HG03521 (cell line): ENCODE results near the gene ANKRD39.
"Not testable (repeated sequence)": the region's sequence is repeated elsewhere in the genome, so short reads cannot be mapped to it uniquely, and the experiment has no call there.

Experiments used
- ATAC-seq: cut with Tn5 transposase; IDR thresholded peaks from one replicate; pipeline ENCODE4 v1.9.1; 2021; ENCODE audit warnings: mild to moderate bottlenecking, moderate library complexity; ENCODE audit not compliant: unreplicated experiment

ANKRD39 gene

GRCh38 chr2:96810783-96811192 is 47.0 kb downstream of the ANKRD39 start:
- no peak for ATAC-seq

DNA sequence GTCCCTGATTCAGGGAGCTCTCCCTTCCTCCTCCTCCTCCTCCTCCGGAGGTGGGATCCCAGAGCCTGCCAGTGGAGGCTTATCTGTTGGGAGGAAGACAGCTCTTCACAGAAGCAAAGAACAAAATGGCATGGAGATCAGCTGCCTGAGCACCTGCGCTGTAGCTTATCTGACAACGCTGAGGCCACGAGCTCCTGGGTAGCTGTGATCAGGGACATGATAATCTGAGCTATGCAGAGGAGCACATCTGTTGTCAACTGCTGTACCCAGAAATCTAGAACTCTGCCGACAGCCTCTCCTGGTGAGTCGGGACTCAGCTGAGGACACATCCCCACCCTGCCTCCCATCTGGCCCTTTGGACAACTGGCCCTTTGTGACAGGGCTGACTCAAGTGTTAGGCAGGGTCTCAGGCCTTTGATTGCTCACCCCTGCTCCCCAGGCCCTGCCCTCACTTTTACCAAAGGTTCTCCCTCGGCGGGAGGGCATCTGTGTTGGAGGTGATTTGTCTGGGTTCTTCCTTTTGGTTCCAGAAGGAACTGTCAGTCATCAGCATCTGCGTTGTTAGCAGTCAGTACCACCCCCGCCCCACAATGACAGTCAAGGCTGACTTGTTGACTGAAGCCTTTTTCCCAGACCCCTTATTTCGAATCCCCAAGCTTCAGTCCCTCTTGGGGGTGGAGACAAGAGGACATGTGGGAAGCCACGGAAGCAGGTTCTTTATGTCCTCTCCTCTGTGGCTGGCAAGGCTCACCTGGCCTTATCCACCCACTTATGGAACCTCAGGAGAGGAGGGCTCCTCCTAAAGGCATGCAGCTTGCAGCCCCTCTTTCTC is 47.6 kb downstream of the ANKRD39 start:
- no peak for ATAC-seq

- no peak for ATAC-seq
Observed at GRCh38 chr2:96809216-96809882, 48.5 kb downstream of the ANKRD39 start.

GRCh38 chr2:96808176-96808837 is 49.5 kb downstream of the ANKRD39 start:
- no peak for ATAC-seq

DNA sequence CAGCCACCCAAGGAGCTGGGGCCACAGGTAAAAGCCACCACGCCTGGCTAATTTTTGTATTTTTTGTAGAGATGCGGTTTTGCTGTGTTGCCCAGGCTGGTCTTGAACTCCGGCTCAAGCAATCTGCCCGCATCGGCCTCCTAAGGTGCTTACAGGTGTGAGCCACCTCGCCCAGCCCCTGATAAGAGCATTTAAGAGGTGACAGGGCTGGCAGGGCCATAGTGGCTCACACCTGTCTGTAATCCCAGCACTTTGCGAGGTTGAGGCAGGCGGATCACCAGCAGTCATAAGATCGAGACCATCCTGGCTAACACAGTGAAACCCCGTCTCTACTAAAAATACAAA is 50.7 kb downstream of the ANKRD39 start:
- no peak for ATAC-seq

DNA sequence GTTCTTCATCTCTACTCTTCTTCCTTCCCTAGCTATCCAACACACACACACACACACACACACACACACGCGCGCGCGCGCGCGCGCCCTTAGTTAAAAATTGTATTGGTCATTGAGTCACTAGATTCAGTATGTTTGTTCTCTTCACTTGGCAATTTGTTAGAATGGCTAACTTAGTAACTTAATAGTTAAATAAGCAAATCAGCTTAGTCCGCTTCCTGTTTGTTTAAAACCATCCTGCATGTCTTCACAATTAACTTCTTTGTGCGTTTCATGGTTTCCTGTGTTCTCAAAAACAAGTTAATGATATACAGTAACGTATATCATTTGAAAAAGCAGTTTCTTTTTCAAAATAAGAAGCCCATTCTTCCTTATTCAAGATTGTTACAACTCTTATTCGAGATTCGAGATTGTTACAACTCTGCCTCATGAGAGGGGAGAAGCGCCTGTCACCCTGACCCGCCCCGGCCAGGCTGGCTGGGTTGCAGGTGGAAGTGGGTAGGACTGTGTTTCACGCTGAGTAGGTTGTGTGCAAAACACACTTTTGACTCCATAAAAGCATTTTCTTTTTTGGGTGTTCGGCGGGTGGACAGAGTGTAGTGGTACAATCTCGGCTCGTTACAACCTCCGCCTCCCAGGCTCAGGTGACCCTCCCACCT is 51.2 kb downstream of the ANKRD39 start:
- ATAC-seq = no peak

GRCh38 chr2:96805946-96806345 is 51.9 kb downstream of the ANKRD39 start:
- not testable (repeated sequence) for ATAC-seq

DNA sequence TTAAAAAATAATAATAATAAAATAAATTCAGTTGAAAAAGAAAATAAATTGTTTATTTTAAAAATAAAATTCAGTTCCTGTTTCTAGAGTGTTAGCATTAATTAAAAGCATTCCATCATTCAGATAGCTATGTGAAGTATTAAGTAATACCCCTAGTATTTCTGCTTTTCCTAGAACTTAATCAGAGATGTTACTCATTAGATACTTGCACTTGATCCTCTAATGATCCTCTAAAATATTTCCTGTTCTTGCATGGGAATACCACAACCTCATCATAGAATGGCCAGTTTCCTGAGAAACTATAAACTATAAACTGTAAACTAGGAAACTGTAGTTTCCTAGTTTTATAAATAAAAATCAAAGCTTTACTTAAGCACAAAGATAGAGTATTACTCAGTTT is 52.8 kb downstream of the ANKRD39 start:
- no peak for ATAC-seq

GRCh38 chr2:96802721-96803120 is 55.1 kb downstream of the ANKRD39 start:
- ATAC-seq = no peak

DNA sequence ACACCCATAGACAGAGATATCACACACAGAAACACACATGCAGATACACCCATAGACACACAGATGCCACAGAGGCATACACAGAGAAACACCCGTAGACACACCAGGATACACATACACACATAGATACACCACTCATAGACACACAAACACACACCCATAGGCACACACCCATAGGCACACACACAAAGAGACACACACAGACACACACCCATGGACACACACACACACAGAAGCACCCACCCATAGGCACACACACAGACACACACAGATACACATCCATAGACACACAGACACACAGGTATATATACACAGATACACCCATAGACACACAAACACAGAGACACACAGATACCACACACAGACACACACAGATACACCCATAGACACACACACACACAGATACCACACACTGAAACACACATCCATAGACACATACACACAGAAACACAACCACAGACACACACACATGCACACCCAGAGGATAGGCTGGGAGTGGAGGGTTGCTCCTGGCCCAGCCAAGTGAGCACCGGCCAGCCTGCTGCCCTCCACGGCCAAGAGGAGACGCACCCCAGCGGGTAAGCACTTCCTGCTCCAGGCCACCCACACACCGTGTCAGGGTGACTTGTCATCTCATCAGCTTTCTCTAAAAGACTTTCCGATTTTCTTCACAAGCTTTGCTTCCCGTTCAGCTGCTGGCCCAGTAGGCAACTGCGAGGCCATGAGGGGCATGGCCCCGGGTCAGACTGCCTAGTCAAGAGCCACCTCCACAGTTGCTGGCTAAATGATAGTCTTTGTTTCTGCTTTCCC is 55.8 kb downstream of the ANKRD39 start:
- ATAC-seq = no peak

DNA sequence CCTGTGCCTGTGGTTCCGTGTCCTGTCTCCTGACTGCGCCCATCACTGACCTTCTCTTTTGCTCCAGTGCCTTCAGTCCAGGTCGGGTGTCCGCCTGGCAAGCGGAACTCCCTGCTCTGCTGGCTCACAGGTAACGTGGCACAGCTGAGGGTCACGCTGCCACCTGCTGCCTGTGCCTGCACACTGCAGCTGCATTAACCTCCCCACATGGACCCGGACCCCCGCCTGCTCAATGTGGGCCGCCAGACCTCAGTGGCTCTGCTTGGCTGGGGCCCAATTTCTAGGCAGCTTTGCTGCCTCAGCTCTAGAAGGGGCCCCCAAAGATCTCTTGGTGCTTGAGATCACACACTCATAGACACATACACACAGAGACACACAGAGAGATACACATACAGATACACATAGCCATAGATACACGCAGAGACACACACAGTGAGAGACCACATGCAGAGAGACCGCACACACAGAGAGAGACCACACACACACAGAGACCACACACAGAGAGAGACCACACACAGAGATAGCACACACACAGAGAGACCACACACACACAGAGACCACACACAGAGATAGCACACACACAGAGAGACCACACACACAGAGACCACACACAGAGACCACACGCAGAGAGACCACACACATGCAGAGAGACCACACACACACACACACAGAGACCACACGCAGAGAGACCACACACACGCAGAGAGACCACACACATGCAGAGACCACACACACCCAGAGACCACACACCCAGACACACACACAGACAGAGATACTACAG is 56.6 kb downstream of the ANKRD39 start:
- ATAC-seq = no peak

DNA sequence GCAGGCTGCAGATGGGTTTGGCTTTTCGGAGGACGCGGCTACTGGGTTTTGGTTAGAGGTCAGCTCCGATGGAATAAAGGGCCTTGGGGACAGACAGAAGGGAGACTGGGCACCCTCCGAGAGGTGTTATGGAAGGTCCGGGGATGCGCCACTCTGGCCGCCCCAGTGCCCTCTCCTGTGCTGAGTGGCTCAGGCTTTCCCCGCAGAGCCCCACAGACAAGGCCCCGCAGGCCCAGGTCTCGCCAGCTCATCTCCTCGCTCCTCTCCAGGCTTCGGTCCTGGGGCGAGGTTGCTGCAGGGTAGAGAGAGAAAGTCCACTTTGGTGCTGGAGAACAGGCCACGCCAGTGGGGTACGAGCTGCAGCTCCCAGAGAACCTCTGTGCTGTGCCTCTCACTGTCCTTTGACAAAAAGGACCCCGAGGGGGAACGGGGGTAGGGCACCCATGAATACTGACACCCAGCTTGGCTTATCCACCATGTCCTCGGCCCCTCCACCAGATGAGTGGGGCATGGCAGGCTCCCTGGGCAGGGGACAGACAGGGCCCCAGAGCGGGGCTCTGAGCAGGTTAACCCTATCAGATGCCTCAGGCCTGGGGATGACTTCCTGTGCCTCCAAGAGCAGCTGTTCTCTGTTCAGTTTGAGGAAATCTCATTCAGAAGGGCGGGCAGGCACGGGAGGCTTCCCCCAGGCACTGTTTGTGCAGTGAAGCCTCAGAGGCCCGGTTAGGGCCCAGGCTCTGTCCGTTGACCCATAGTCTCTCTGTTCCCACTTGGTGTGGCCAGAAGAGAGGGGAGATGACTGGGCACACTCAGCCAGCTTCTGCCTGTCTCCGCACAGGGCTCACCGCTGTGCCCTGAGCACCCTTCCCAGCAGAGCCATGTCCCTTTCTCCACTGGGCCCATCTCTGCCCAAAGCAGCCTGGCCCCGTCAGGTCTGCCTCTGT is 57.5 kb downstream of the ANKRD39 start:
- ATAC-seq = no peak

DNA sequence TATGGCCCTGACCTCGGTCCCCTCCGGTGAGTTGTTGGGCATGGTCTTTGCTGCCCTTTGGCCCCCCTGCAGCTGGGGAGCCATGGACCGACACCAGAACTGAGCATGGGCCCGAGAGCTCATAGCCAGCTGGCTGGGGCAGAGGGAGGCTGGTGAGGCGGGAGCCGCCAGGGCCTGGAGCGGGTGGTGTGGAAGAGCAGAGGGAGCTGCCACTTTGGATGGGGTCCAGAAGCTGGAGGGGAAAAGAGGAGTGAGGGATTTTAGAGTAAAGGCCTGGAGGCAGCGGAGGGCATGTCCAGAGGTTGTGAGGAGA is 58.2 kb downstream of the ANKRD39 start:
- ATAC-seq = no peak

- no peak for ATAC-seq
Observed at GRCh38 chr2:96798733-96799622, 58.8 kb downstream of the ANKRD39 start.
